ENCODE measurements around the gene MYO1D.

DNA sequence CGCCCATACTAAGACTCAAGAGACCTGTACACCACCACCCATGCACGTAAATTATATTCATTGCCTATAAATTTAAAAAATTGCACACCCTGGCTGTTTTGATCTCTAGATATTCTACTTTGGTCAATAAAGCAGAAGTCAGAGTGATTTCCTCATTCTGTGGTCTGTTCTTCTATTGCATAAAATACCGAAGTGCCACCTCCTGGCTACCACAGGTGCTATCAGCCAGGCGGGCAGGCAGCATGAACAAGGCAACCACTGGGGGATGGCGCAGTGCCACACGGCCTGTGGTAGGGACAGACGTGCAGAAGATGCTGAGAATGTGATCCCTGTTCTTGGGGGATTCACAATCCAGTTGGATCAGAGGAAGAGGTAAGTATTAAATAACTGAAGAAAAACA is 267.8 kb downstream of the MYO1D start:
- no peak for TF ChIP-seq POLR2A (IDR thresholded peaks at IDR 0.05)
- TF ChIP-seq, protein P1, sequence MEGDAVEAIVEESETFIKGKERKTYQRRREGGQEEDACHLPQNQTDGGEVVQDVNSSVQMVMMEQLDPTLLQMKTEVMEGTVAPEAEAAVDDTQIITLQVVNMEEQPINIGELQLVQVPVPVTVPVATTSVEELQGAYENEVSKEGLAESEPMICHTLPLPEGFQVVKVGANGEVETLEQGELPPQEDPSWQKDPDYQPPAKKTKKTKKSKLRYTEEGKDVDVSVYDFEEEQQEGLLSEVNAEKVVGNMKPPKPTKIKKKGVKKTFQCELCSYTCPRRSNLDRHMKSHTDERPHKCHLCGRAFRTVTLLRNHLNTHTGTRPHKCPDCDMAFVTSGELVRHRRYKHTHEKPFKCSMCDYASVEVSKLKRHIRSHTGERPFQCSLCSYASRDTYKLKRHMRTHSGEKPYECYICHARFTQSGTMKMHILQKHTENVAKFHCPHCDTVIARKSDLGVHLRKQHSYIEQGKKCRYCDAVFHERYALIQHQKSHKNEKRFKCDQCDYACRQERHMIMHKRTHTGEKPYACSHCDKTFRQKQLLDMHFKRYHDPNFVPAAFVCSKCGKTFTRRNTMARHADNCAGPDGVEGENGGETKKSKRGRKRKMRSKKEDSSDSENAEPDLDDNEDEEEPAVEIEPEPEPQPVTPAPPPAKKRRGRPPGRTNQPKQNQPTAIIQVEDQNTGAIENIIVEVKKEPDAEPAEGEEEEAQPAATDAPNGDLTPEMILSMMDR (IDR thresholded peaks at IDR 0.05): peak in 4 of 6 experiments; percentile 16 to 55 (median 44)
